Fibroblast of villous mesenchyme (primary cell): ENCODE measurements around the gene DNAH7. TPM values are rescaled to one million over a fixed set of nuclear protein-coding genes. Genes with fewer than 3 reads are reported as not detected.
A peak's percentile ranks its signal among the peaks of the same experiment; 100 is the strongest.

ENCODE experiments used
- DNase-seq: peaks from one replicate; pipeline ENCODE4 v3.0.0-alpha.2; 2010; ENCODE audit warnings: low read depth
- H3K4me3 ChIP-seq: 2 replicates; pipeline ENCODE4 v1.5.1; 2011; ENCODE audit warnings: low read depth, mild to moderate bottlenecking, low read length
- total RNA-seq: library from RNA; depleted of rRNA; stranded (reverse); fragments of >200 nt; gene quantifications from 2 replicates; pipeline ENCODE4 v1.2.3, GENCODE V29; 2012
- TF ChIP-seq, protein P1 (sequence below): IDR thresholded peaks from 2 replicates; pipeline ENCODE4 v1.5.1; 2012; ENCODE audit warnings: low read depth, mild to moderate bottlenecking, low read length; ENCODE audit not compliant: insufficient read depth

DNAH7 gene
- total RNA-seq, 1 donor: under 0.01 TPM

DNA sequence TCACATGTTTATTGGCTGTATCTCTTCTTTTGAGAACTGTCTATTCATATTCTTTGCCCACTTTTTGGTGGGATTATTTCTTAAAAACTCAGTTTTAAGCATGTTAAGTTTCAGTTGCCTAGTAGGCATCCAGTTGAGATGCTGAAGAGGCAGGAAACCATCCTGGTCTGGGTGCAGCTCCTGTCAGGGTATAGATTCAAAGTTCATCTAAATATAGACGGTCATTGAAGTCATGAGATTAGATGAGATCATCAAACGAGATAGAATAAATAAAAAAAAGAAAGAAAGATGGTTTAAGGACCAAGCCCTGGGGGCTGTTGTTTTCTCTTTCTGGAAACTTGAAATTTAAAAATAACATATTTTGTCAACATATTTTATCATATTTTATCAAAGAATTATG, 9.2 kb upstream of the DNAH7 start:
- no peak for DNase-seq
- TF ChIP-seq, protein P1, sequence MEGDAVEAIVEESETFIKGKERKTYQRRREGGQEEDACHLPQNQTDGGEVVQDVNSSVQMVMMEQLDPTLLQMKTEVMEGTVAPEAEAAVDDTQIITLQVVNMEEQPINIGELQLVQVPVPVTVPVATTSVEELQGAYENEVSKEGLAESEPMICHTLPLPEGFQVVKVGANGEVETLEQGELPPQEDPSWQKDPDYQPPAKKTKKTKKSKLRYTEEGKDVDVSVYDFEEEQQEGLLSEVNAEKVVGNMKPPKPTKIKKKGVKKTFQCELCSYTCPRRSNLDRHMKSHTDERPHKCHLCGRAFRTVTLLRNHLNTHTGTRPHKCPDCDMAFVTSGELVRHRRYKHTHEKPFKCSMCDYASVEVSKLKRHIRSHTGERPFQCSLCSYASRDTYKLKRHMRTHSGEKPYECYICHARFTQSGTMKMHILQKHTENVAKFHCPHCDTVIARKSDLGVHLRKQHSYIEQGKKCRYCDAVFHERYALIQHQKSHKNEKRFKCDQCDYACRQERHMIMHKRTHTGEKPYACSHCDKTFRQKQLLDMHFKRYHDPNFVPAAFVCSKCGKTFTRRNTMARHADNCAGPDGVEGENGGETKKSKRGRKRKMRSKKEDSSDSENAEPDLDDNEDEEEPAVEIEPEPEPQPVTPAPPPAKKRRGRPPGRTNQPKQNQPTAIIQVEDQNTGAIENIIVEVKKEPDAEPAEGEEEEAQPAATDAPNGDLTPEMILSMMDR: no peak
- H3K4me3 ChIP-seq: no peak overlapping the region

DNA sequence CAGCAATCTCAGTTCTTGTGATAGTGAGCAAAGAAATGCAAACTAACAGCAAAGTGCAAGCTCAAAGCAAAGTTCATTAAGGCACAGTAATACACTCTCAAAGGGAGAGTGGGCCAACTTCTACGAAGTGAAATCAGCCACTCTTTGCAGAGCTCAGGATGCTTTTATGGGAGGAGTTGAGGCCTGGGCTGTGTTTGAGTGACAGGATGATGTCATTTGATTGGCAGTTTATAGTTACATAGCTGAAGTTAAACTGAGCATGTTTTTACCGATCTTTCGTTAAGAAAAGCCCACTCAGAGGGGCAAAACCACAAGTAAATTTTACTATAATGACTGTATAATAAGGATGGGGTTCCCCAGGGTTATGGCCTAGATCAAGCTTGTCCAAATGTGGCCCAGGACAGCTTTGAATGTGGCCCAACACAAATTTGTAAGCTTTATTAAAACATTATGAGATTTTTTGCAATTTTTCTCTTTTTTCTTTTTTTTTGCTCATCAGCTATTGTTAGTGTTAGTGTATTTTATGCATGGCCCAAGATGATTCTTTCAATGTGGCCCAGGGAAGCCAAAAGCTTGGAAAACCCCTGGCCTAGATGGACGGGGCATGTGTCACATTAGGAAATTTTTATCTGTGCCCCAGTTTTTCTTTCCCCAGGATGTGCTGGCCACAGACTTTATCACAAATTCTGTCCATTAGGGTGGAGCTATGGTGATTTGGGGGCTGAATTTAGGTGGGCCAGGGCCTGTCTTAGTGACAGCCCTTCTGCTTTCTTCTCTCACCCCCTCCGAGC, 8.3 kb upstream of the DNAH7 start:
- TF ChIP-seq, protein P1: no peak
- no peak overlapping the region for H3K4me3 ChIP-seq
- DNase-seq: no peak

DNA sequence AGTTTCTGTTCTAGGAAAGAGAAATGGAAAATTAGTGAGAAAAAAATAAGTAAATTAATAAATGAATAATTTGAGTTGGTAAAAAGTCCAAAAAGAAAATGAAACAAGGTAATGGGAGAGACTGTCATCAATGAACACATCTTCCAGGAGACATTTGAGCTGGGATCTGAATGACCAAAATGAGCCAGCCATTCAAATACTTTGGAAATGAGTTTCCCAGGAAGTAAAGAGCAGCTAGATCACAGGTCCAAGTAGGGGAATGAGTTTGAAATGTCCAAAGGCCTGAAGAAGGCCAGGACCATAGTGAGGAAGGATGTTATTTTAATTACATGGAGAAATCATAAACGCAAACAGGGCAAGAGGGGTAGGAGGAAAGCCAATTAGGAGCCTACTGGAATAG, 6.6 kb upstream of the DNAH7 start:
- DNase-seq: no peak
- TF ChIP-seq, protein P1: no peak
- no peak overlapping the region for H3K4me3 ChIP-seq

DNA sequence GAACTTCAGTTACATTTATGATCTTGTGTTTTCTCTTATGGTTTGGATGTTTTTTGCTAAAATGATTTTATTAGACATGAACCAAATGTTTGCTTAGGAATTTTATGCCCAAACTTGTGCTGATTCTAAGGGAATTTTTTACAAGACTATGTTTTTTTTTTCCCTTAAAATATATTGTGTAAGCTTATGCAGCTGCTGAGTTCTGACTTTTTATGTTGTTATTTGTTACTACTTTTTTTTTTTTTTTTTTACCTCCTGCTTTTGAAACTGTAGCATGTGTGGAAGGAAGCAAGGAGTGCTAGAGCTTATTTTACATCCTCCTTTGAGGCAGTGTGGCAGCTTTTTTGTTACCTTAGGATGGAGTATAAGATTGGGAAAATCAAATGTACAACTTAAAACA, 6.0 kb upstream of the DNAH7 start:
- no peak overlapping the region for H3K4me3 ChIP-seq
- TF ChIP-seq, protein P1: no peak
- peak; percentile 30 for DNase-seq

DNA sequence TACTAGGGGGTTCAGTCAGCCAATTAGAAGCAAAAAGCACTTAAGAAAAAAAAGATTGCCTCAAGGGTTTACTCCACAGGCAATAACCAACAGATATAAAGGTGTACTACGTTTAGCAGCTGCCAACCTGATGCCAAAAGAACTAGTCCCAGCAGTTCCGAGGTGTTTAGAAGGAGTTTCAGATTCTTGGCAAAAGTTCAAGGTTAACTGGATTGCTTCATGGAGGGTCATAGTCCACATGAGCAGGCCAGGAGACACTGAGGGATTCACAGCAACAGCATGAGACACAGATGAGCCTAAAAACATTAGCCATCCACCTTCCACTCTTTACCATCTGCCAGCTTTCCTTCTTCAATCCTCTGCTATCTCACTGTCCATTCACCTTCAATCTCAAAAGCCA, 4.9 kb upstream of the DNAH7 start:
- no peak overlapping the region for H3K4me3 ChIP-seq
- DNase-seq: no peak
- TF ChIP-seq, protein P1: no peak

DNA sequence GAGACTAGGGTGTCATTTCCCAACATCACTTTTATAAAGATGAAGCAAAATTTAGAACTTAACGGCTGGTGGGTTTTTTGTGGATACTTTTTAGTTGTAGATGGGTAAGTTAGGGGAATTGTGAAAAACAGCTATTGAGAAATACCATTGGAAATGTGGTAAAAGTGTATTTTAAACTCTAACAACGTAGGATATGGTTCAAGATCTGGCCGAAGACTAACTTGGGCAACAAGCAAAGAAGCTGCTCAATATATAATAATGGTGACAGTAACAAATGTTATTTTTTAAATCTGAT, 1.6 kb downstream of the DNAH7 start:
- no peak for DNase-seq
- TF ChIP-seq, protein P1: no peak
- no peak overlapping the region for H3K4me3 ChIP-seq
